Activated T-cell treated with anti-CD3 and anti-CD28 coated beads, Interleukin-2, amount 50 U/mL, for 1 hour (primary cell): ENCODE results near the gene SLC47A1.

Experiments
- DNase-seq: peaks from one replicate; pipeline ENCODE4 v3.0.0-alpha.2; 2020

SLC47A1 gene

GRCh38 chr17:19618015-19618414 lies 84.4 kb downstream of the SLC47A1 start:
- no peak for DNase-seq

- no peak for DNase-seq
These were observed 86.2 kb downstream of the SLC47A1 start for GRCh38 chr17:19619705-19620325.

- no peak for DNase-seq
These were observed 88.0 kb downstream of the SLC47A1 start for GRCh38 chr17:19621697-19622096.

GRCh38 chr17:19626079-19626478 lies 92.4 kb downstream of the SLC47A1 start:
- DNase-seq: no peak
